ENCODE results near the gene PLP1. TPM values are rescaled to one million over a fixed set of nuclear protein-coding genes. Genes with fewer than 3 reads are reported as not detected.

The PLP1 gene
- total RNA-seq, 1 donor = under 0.01 TPM

DNA sequence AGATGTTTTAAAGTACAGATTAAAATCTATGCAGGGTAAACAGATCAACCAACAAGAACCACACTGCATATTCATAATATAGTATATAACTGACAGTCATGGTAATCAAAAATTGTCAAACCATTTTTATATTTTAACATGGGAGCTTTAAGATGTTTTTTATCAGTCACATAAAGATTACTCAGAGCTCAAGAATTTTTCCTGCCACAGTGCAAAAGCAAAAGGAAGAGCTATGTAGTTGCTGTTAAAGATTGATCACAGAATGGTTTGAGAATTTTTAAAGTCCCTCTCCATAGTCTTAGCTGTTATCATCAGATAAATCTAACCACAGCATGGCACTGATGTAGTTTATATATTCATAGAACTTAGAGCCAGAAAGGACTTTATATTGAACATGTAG lies 47.0 kb downstream of the PLP1 start:
- TF ChIP-seq, protein P1, sequence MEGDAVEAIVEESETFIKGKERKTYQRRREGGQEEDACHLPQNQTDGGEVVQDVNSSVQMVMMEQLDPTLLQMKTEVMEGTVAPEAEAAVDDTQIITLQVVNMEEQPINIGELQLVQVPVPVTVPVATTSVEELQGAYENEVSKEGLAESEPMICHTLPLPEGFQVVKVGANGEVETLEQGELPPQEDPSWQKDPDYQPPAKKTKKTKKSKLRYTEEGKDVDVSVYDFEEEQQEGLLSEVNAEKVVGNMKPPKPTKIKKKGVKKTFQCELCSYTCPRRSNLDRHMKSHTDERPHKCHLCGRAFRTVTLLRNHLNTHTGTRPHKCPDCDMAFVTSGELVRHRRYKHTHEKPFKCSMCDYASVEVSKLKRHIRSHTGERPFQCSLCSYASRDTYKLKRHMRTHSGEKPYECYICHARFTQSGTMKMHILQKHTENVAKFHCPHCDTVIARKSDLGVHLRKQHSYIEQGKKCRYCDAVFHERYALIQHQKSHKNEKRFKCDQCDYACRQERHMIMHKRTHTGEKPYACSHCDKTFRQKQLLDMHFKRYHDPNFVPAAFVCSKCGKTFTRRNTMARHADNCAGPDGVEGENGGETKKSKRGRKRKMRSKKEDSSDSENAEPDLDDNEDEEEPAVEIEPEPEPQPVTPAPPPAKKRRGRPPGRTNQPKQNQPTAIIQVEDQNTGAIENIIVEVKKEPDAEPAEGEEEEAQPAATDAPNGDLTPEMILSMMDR (IDR thresholded peaks at IDR 0.05; ENCODE audit: insufficient read depth, low read depth, low read length) = no peak
- no peak for DNase-seq (ENCODE audit: low read depth)
- H3K4me3 ChIP-seq (ENCODE audit: low read depth, low read length) = no peak overlapping the region

GRCh38 chrX:103825881-103826280 lies 49.2 kb downstream of the PLP1 start:
- DNase-seq (ENCODE audit: low read depth) = no peak
- TF ChIP-seq, protein P1 (IDR thresholded peaks at IDR 0.05; ENCODE audit: insufficient read depth, low read depth, low read length) = no peak
- no peak overlapping the region for H3K4me3 ChIP-seq (ENCODE audit: low read depth, low read length)

DNA sequence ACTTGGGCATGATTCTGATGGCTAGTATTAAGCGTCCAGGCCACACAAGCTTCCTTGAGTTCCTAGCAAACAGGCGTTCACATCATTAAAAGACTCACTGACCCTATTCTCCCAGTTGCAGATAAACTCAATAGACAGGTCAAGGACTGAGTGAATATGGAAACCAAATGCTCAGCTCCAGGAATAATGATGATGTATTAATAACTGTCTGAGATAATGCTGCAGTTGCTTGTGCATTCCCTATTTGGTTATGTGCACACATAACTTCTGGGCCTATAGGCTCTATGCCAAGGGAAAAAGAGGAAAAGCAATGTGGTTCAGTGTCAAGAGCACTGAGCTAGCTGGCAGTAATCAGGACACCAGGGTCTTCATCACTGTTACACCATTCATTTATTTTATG lies 51.9 kb downstream of the PLP1 start:
- TF ChIP-seq, protein P1 (IDR thresholded peaks at IDR 0.05; ENCODE audit: insufficient read depth, low read depth, low read length) = no peak
- H3K4me3 ChIP-seq (ENCODE audit: low read depth, low read length) = no peak overlapping the region
- DNase-seq (ENCODE audit: low read depth) = no peak

- DNase-seq (ENCODE audit: low read depth) = no peak
- no peak overlapping the region for H3K4me3 ChIP-seq (ENCODE audit: low read depth, low read length)
- TF ChIP-seq, protein P1 (IDR thresholded peaks at IDR 0.05; ENCODE audit: insufficient read depth, low read depth, low read length) = no peak
Measured at GRCh38 chrX:103830848-103831247, 54.2 kb downstream of the PLP1 start.

GRCh38 chrX:103831342-103831802 lies 54.7 kb downstream of the PLP1 start:
- no peak for DNase-seq (ENCODE audit: low read depth)
- TF ChIP-seq, protein P1 (IDR thresholded peaks at IDR 0.05; ENCODE audit: insufficient read depth, low read depth, low read length) = no peak
- peak overlapping the region; percentile 57 for H3K4me3 ChIP-seq (ENCODE audit: low read depth, low read length)

DNA sequence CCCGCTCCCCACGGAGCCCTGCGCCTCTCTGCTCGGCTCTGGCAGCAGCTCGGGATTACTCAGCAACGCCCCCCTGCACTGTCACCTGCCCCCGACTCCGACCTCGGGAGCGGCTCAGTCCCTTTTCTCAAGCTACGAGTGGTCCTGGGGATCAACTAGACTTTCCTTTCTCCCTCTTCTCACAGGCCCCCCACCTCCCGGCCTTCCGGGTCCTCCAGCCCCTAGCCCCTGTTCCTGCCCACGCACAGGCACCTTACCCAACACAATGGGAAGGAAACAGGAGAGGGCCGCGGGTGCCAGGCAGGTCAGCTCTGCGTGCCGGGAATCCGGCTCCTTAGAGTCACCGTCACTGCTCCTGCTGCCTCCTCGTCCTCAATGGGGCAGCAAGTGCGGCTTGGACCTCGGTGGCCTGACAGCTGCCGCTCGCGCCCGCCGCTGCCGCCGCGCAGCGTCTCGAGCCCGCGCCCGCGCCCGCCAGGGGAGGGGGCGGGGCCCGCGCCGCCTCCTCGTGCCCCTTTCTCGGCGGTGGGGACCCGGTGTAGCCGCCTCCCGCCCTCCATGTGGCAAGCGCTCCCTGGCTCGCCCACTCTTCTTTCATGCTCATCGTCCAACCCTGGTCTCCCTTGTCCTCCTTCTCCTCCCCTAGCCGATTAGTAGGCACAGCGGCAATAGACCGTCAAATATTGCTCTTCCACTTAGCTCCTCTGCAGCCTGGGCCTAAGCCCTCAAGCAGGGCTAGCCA lies 55.3 kb downstream of the PLP1 start, which contains the start of gene RAB9B:
RAB9B (minus strand) TSS at position 455 of the 742 bp plus-strand sequence. CDS start 6,473 bp downstream, outside the sequence.
- DNase-seq (ENCODE audit: low read depth) = no peak
- peak within 1 kb of the TSS; percentile 57 for H3K4me3 ChIP-seq (ENCODE audit: low read depth, low read length)
- TF ChIP-seq, protein P1 (IDR thresholded peaks at IDR 0.05; ENCODE audit: insufficient read depth, low read depth, low read length) = no peak
